IMR-90 (cell line): ENCODE data around the gene CSF1. TPM values are rescaled to one million over a fixed set of nuclear protein-coding genes. Genes with fewer than 3 reads are reported as not detected.

Experiments
- ATAC-seq: fragments of 200-7000 bp; cut with Tn5 transposase; 2 replicates; pipeline ENCODE4 v1.9.1; 2020; ENCODE audit warnings: low read depth, mild to moderate bottlenecking, moderate library complexity
- BruUV-seq: library from RNA; stranded (reverse); fragments of 400-500 nt; replicated peaks from 2 replicates; lab custom pipeline; 2021; lab: Mats Ljungman, UMichigan
- CTCF ChIA-PET: fragments of 300-600 bp; formaldehyde crosslinking; extraction: SDS; loops from one replicate; lab custom pipeline; 2021; ENCODE audit warnings: antibody characterized with exemption; lab: Yijun Ruan, JAX
- POLR2A ChIA-PET: fragments of 300-600 bp; sonication (Branson Sonifier 250); formaldehyde crosslinking; loops from one replicate; lab custom pipeline; 2022; ENCODE audit warnings: antibody characterized with exemption; ENCODE audit not compliant: unreplicated experiment; lab: Charles Lee
- DNase-seq: peaks from one replicate; pipeline ENCODE4 v3.0.0; 2013
- H2AFZ ChIP-seq: replicated peaks from 2 replicates; pipeline ENCODE3; 2013; ENCODE audit warnings: low read length, mild to moderate bottlenecking; ENCODE audit not compliant: poor library complexity
- H2AK5ac ChIP-seq: 2 replicates; pipeline ENCODE4 v1.6.1; 2013; ENCODE audit warnings: low read depth, low read length, inconsistent platforms
- H2AK9ac ChIP-seq: replicated peaks from 2 replicates; pipeline ENCODE3; 2013; ENCODE audit warnings: mild to moderate bottlenecking, low read depth, low read length, moderate library complexity; ENCODE audit not compliant: poor library complexity
- H2BK120ac ChIP-seq: 2 replicates; pipeline ENCODE4 v1.6.1; 2013; ENCODE audit warnings: low read depth, low read length, inconsistent platforms
- H2BK15ac ChIP-seq: 3 replicates; pipeline ENCODE4 v1.6.1; 2013; ENCODE audit warnings: low read depth, low read length, inconsistent platforms
- H2BK20ac ChIP-seq: 2 replicates; pipeline ENCODE4 v1.6.1; 2013; ENCODE audit warnings: low read depth, mild to moderate bottlenecking, inconsistent platforms, low read length, moderate library complexity
- H2BK5ac ChIP-seq: 2 replicates; pipeline ENCODE4 v1.6.1; 2013; ENCODE audit warnings: mild to moderate bottlenecking, low read depth, low read length, inconsistent platforms; ENCODE audit not compliant: poor library complexity, severe bottlenecking
- H3K14ac ChIP-seq: replicated peaks from 2 replicates; pipeline ENCODE4 v1.6.1; 2013; ENCODE audit warnings: low read depth, low read length, inconsistent platforms
- H3K18ac ChIP-seq: 2 replicates; pipeline ENCODE4 v1.6.1; 2013; ENCODE audit warnings: low read depth, low read length, control low read depth
- H3K23ac ChIP-seq: 2 replicates; pipeline ENCODE4 v1.6.1; 2013; ENCODE audit warnings: low read depth, low read length, inconsistent platforms
- H3K27ac ChIP-seq: 2 replicates; pipeline ENCODE4 v1.5.1; 2013; ENCODE audit warnings: mild to moderate bottlenecking, control low read depth, low read length; ENCODE audit not compliant: insufficient read depth
- H3K27me3 ChIP-seq: 2 replicates; pipeline ENCODE4 v1.6.1; 2013; ENCODE audit warnings: low read length; ENCODE audit not compliant: control insufficient read depth, insufficient read depth
- H3K36me3 ChIP-seq: 2 replicates; pipeline ENCODE4 v1.6.1; 2013; ENCODE audit warnings: low read length, mixed read lengths; ENCODE audit not compliant: control insufficient read depth, insufficient read depth
- H3K4ac ChIP-seq: 2 replicates; pipeline ENCODE4 v1.6.1; 2013; ENCODE audit warnings: low read depth, low read length, inconsistent platforms
- H3K4me1 ChIP-seq: 2 replicates; pipeline ENCODE4 v1.6.1; 2013; ENCODE audit warnings: low read length, mixed read lengths; ENCODE audit not compliant: control insufficient read depth, insufficient read depth
- H3K4me2 ChIP-seq: 2 replicates; pipeline ENCODE4 v1.6.1; 2013; ENCODE audit warnings: low read depth, mild to moderate bottlenecking, control low read depth, low read length, moderate library complexity
- H3K4me3 ChIP-seq: 2 replicates; pipeline ENCODE4 v1.5.1; 2013; ENCODE audit warnings: low read depth, mild to moderate bottlenecking, control low read depth, low read length, moderate library complexity; ENCODE audit not compliant: insufficient read depth
- H3K56ac ChIP-seq: 2 replicates; pipeline ENCODE4 v1.6.1; 2013; ENCODE audit warnings: low read length, inconsistent platforms; ENCODE audit not compliant: insufficient read depth; ENCODE audit errors: extremely low read depth
- H3K79me1 ChIP-seq, 2 experiments: 2 replicates each; pipeline ENCODE4 v1.6.1; 2013; ENCODE audit warnings: low read length in 2 of 2, inconsistent platforms in 1 of 2, low read depth in 1 of 2
- H3K9ac ChIP-seq: 2 replicates; pipeline ENCODE4 v1.6.1; 2013; ENCODE audit warnings: low read depth, low read length, control low read depth
- H3K9me1 ChIP-seq: 2 replicates; pipeline ENCODE4 v1.6.1; 2013; ENCODE audit warnings: low read length, inconsistent platforms; ENCODE audit not compliant: insufficient read depth
- H3K9me3 ChIP-seq: 2 replicates; pipeline ENCODE4 v1.6.1; 2013; ENCODE audit warnings: low read length; ENCODE audit not compliant: control insufficient read depth, insufficient read depth
- H4K20me1 ChIP-seq: 2 replicates; pipeline ENCODE4 v1.6.1; 2013; ENCODE audit warnings: low read length, inconsistent platforms; ENCODE audit not compliant: insufficient read depth
- H4K5ac ChIP-seq: 2 replicates; pipeline ENCODE4 v1.6.1; 2013; ENCODE audit warnings: mild to moderate bottlenecking, low read depth, low read length, control low read depth
- H4K8ac ChIP-seq, 2 experiments: 2 replicates each; pipeline ENCODE4 v1.6.1; 2013; ENCODE audit warnings: low read depth in 2 of 2, low read length in 2 of 2, control low read depth in 1 of 2, inconsistent platforms in 1 of 2
- H4K91ac ChIP-seq: 2 replicates; pipeline ENCODE4 v1.6.1; 2013; ENCODE audit warnings: low read depth, low read length, inconsistent platforms; ENCODE audit not compliant: insufficient read depth
- CEBPB ChIP-seq: IDR thresholded peaks from 2 replicates; pipeline ENCODE4 v1.6.1; 2012; ENCODE audit warnings: low read depth, low read length, improper control_type of control experiment
- CHD1 ChIP-seq: IDR thresholded peaks from 2 replicates; pipeline ENCODE4 v1.6.1; 2012; ENCODE audit warnings: low read depth, low read length, improper control_type of control experiment
- CTCF ChIP-seq: conservative IDR thresholded peaks from 2 replicates; pipeline ENCODE4 v1.5.1; 2012; ENCODE audit warnings: mild to moderate bottlenecking, low read depth, low read length, improper control_type of control experiment
- MAFK ChIP-seq: IDR thresholded peaks from 2 replicates; pipeline ENCODE4 v1.6.1; 2012; ENCODE audit warnings: low read depth, low read length, improper control_type of control experiment
- MAZ ChIP-seq: IDR thresholded peaks from 2 replicates; pipeline ENCODE4 v1.6.1; 2012; ENCODE audit warnings: low read depth, mild to moderate bottlenecking, low read length, improper control_type of control experiment, moderate library complexity, borderline replicate concordance
- POLR2A ChIP-seq: IDR thresholded peaks from 2 replicates; pipeline ENCODE4 v1.6.1; 2012; ENCODE audit warnings: mild to moderate bottlenecking, low read depth, low read length
- RAD21 ChIP-seq: IDR thresholded peaks from 2 replicates; pipeline ENCODE4 v1.6.1; 2012; ENCODE audit warnings: low read length, improper control_type of control experiment
- RCOR1 ChIP-seq: IDR thresholded peaks from 2 replicates; pipeline ENCODE4 v1.6.1; 2012; ENCODE audit warnings: mild to moderate bottlenecking, low read length, improper control_type of control experiment; ENCODE audit not compliant: insufficient replicate concordance
- RFX5 ChIP-seq: IDR thresholded peaks from 2 replicates; pipeline ENCODE4 v1.8.0; 2012; ENCODE audit warnings: low read depth, mild to moderate bottlenecking, low read length, moderate library complexity
- WGBS, 2 experiments: methylation state at CpG; one replicate each; pipeline versions ENCODE4 v1.1.5 to v1.1.7; 2013; ENCODE audit warnings: missing lambda C conversion rate in 2 of 2; ENCODE audit not compliant: insufficient read length in 1 of 2; ENCODE audit errors: extremely low coverage in 2 of 2; 5-methylcytosine and 5-hydroxymethylcytosine counted together
- dilution Hi-C: fragments of 300-500 bp; cut with HindIII; formaldehyde crosslinking; loops from one replicate; pipeline ENCODE4 v1.14.3; 2018; ENCODE audit warnings: low sequenced_read_pairs; ENCODE audit not compliant: unreplicated experiment
- in situ Hi-C: fragments of 300-500 bp; cut with MboI; formaldehyde crosslinking; loops from 3 replicates; pipeline ENCODE4 v1.14.3; 2019; ENCODE audit warnings: low sequenced_read_pairs, inconsistent platforms, mixed read lengths
- intact Hi-C: fragments of 100-400 bp; cut with micrococcal nuclease; formaldehyde crosslinking; loops from 2 replicates; pipeline ENCODE4 v1.10.0; 2022
- polyA plus RNA-seq, 3 experiments: library from polyadenylated mRNA; depleted of rRNA; stranded (reverse); fragments of >200 nt; gene quantifications; 2 replicates each; pipeline ENCODE4 v1.2.3, GENCODE V29; 2012; ENCODE audit warnings: low replicate concordance in 1 of 3
- total RNA-seq: library from RNA; depleted of rRNA; stranded (reverse); fragments of >200 nt; gene quantifications from 2 replicates; pipeline ENCODE4 v1.2.3, GENCODE V29; 2012

Gene CSF1
- total and polyA plus RNA-seq, 2 of the 4 experiments (the other 2 are of a cell fraction), result 14.3 to 22.0 TPM

GRCh38 chr1:109908836-109909235, 1.8 kb upstream of the CSF1 start:
- BruUV-seq, result no TSS peak
- Histone ChIP-seq H3K4me3 (no peak overlapping the region), H2BK20ac (no peak overlapping the region), H2BK5ac (no peak overlapping the region), H3K23ac (peak overlapping the region; percentile 86), H4K91ac (no peak overlapping the region), H2BK120ac (no peak overlapping the region), H2BK15ac (0 out of 3 replicates have a peak overlapping the region, but pooled peaks have one; percentile 29), H3K27ac (no peak overlapping the region), H3K56ac (no peak overlapping the region), H3K36me3 (no peaks in the 10 kb centered on the region), H2AK5ac (no peak overlapping the region), H3K9me1 (peaks cover 21% of the 10 kb centered on the region), H4K5ac (no peak overlapping the region), H3K4ac (no peak overlapping the region), H3K27me3 (no peaks in the 10 kb centered on the region; the same call in 1 of the 2 replicates), H3K9ac (no peak overlapping the region), H4K20me1 (peaks cover 22% of the 10 kb centered on the region), H2AFZ (no peak overlapping the region), H2AK9ac (no peak overlapping the region), H3K9me3 (no peaks in the 10 kb centered on the region), H3K18ac (no peak overlapping the region), H3K4me2 (no peak overlapping the region), H3K4me1 (peaks cover 16% of the 10 kb centered on the region), H4K8ac (no peak overlapping the region), H3K14ac (no peak overlapping the region), H3K79me1 (peaks cover 6 to 36% of the 10 kb centered on the region in 2 experiments; a peak in 2 of 4 replicates)
- dilution Hi-C loops, result no loop called here
- DNase-seq, result no peak
- no peak for ATAC-seq
- TF ChIP-seq MAFK, result no peak
- TF ChIP-seq RCOR1, result no peak
- no peak for TF ChIP-seq RAD21
- TF ChIP-seq MAZ, result no peak
- no peak for TF ChIP-seq CTCF
- no peak for TF ChIP-seq CHD1
- no peak for TF ChIP-seq CEBPB
- TF ChIP-seq POLR2A, result no peak
- no peak for TF ChIP-seq RFX5
- intact Hi-C loops, result no loop called here
- in situ Hi-C loops, result loop anchor here (25.0 kb wide), 1 partner anchor 122 kb away; no protein-coding TSS in a partner anchor
- CTCF ChIA-PET, result no interaction called here
- no CpG with 5 or more reads among the region's 3 CpGs for WGBS, 2 experiments
- POLR2A ChIA-PET, result no interaction called here
